Activated T-helper 1 cell treated with anti-CD3 and anti-CD28 coated beads, Interleukin-2, amount 50 U/mL, for 16 hours (primary cell): ENCODE data around the gene MPP1.
"Not testable (repeated sequence)": the region's sequence is repeated elsewhere in the genome, so short reads cannot be mapped to it uniquely, and the experiment has no call there.

Experiments used
- DNase-seq, 2 donors: peaks; one replicate each; pipeline ENCODE4 v3.0.0-alpha.2; 2020; ENCODE audit warnings: low read depth in 1 of 2, low spot score in 1 of 2

MPP1 gene

GRCh38 chrX:154804957-154805695, at the start of gene MPP1:
MPP1 (minus strand) TSS chrX:154805485; CDS start chrX:154805373, 112 bp downstream.
- DNase-seq, result peak; percentile 51 to 58

- DNase-seq, result no peak
Observed at GRCh38 chrX:154850957-154851611, 45.8 kb upstream of the MPP1 start.

GRCh38 chrX:154840856-154841255, 35.6 kb upstream of the MPP1 start:
- no peak for DNase-seq

- DNase-seq, result no peak
Observed at GRCh38 chrX:154836163-154836562, 30.9 kb upstream of the MPP1 start.

GRCh38 chrX:154834562-154834961, 29.3 kb upstream of the MPP1 start, which contains the start of gene SMIM9:
SMIM9 (minus strand) TSS chrX:154834662; CDS start chrX:154830856, 3,806 bp downstream.
- DNase-seq, result no peak

GRCh38 chrX:154833746-154834274, 28.5 kb upstream of the MPP1 start:
- DNase-seq, result no peak

- no peak for DNase-seq
Observed at GRCh38 chrX:154829926-154830442, 24.7 kb upstream of the MPP1 start.

GRCh38 chrX:154829134-154829533, 23.8 kb upstream of the MPP1 start:
- DNase-seq, result no peak

- DNase-seq, result no peak
Observed at GRCh38 chrX:154828016-154828408, 22.7 kb upstream of the MPP1 start.

GRCh38 chrX:154827194-154828015, 22.1 kb upstream of the MPP1 start:
- no peak for DNase-seq

- not testable (repeated sequence) for DNase-seq
Observed at GRCh38 chrX:154825586-154825985, 20.3 kb upstream of the MPP1 start.

GRCh38 chrX:154824638-154825037, 19.4 kb upstream of the MPP1 start:
- no peak for DNase-seq

- DNase-seq, result no peak
Observed at GRCh38 chrX:154822029-154822428, 16.7 kb upstream of the MPP1 start.

- no peak for DNase-seq
Observed at GRCh38 chrX:154821523-154821922, 16.2 kb upstream of the MPP1 start.

GRCh38 chrX:154819771-154820341, 14.6 kb upstream of the MPP1 start:
- no peak for DNase-seq

GRCh38 chrX:154818916-154819770, 13.9 kb upstream of the MPP1 start:
- DNase-seq, result no peak

GRCh38 chrX:154817048-154817618, 11.8 kb upstream of the MPP1 start:
- DNase-seq, result not testable (repeated sequence)

GRCh38 chrX:154816326-154816898, 11.1 kb upstream of the MPP1 start:
- not testable (repeated sequence) for DNase-seq

- no peak for DNase-seq
Observed at GRCh38 chrX:154815274-154815818, 10.1 kb upstream of the MPP1 start.
